ENCODE results near the gene FGD5.

Gene FGD5

GRCh38 chr3:14803981-14804834 is 14.6 kb upstream of the FGD5 start:
- Histone ChIP-seq H3K27ac (no peak overlapping the region), H3K27me3 (peaks cover 78% of the 10 kb centered on the region), H3K36me3 (no peaks in the 10 kb centered on the region), H3K9me3 (no peaks in the 10 kb centered on the region), H3K4me1 (ENCODE audit: control insufficient read depth in 1 of 2, insufficient read depth in 1 of 2, low read depth in 1 of 2, low read length in 1 of 2) (no peaks in the 10 kb centered on the region), H3K4me3 (ENCODE audit: low read depth in 1 of 2, low read length in 1 of 2) (no peak overlapping the region)
- TF ChIP-seq, protein P1, sequence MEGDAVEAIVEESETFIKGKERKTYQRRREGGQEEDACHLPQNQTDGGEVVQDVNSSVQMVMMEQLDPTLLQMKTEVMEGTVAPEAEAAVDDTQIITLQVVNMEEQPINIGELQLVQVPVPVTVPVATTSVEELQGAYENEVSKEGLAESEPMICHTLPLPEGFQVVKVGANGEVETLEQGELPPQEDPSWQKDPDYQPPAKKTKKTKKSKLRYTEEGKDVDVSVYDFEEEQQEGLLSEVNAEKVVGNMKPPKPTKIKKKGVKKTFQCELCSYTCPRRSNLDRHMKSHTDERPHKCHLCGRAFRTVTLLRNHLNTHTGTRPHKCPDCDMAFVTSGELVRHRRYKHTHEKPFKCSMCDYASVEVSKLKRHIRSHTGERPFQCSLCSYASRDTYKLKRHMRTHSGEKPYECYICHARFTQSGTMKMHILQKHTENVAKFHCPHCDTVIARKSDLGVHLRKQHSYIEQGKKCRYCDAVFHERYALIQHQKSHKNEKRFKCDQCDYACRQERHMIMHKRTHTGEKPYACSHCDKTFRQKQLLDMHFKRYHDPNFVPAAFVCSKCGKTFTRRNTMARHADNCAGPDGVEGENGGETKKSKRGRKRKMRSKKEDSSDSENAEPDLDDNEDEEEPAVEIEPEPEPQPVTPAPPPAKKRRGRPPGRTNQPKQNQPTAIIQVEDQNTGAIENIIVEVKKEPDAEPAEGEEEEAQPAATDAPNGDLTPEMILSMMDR (IDR thresholded peaks at IDR 0.05), result no peak

GRCh38 chr3:14804835-14805780 is 13.7 kb upstream of the FGD5 start:
- Histone ChIP-seq H3K4me3 (ENCODE audit: low read depth in 1 of 2, low read length in 1 of 2) (no peak overlapping the region), H3K27me3 (peaks cover 87% of the 10 kb centered on the region), H3K4me1 (ENCODE audit: control insufficient read depth in 1 of 2, insufficient read depth in 1 of 2, low read depth in 1 of 2, low read length in 1 of 2) (no peaks in the 10 kb centered on the region), H3K36me3 (no peaks in the 10 kb centered on the region), H3K27ac (no peak overlapping the region), H3K9me3 (no peaks in the 10 kb centered on the region)
- TF ChIP-seq, protein P1 (IDR thresholded peaks at IDR 0.05), result no peak

DNA sequence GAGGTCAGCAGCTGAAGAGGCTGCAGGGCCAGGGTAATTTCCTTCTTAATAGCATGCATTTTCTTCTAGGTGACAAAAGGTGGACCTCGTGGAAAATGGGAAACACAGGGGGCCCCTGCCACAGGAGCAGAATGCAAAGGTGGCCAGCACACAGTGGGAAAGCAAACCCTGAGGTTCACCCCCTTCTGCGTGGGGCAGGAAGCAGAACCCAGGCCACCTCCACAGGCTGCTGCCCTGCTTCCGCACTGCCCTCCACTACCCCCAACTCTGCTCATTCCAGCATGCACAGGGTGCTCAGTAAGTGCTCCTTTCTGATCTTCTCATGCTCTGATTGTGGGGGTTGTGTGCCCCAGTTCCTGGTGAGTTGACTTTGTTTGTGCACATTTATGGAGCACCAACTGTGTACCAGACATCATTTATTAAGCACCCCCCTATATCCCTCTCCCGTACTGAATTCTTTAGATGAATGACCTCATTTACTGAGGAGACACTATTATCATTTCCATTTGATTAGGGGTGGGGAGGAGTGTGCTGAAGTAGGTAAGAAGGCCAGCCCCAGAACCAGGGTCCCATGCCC is 12.7 kb upstream of the FGD5 start:
- H3K9me3 ChIP-seq, result no peaks in the 10 kb centered on the region
- no peak overlapping the region for H3K27ac ChIP-seq
- no peak overlapping the region for H3K4me3 ChIP-seq (ENCODE audit: low read depth in 1 of 2, low read length in 1 of 2)
- H3K27me3 ChIP-seq, result peaks cover 95% of the 10 kb centered on the region
- H3K4me1 ChIP-seq (ENCODE audit: control insufficient read depth in 1 of 2, insufficient read depth in 1 of 2, low read depth in 1 of 2, low read length in 1 of 2), result peaks cover 0 to 4% of the 10 kb centered on the region in 2 experiments
- TF ChIP-seq, protein P1 (IDR thresholded peaks at IDR 0.05), result no peak
- no peaks in the 10 kb centered on the region for H3K36me3 ChIP-seq

GRCh38 chr3:14806641-14807263 is 12.0 kb upstream of the FGD5 start:
- H3K36me3 ChIP-seq, result no peaks in the 10 kb centered on the region
- no peaks in the 10 kb centered on the region for H3K9me3 ChIP-seq
- peaks cover 99% of the 10 kb centered on the region for H3K27me3 ChIP-seq
- H3K4me3 ChIP-seq (ENCODE audit: low read depth in 1 of 2, low read length in 1 of 2), result no peak overlapping the region
- H3K4me1 ChIP-seq (ENCODE audit: control insufficient read depth in 1 of 2, insufficient read depth in 1 of 2, low read depth in 1 of 2, low read length in 1 of 2), result peaks cover 0 to 4% of the 10 kb centered on the region in 2 experiments
- no peak overlapping the region for H3K27ac ChIP-seq
- TF ChIP-seq, protein P1 (IDR thresholded peaks at IDR 0.05), result no peak

DNA sequence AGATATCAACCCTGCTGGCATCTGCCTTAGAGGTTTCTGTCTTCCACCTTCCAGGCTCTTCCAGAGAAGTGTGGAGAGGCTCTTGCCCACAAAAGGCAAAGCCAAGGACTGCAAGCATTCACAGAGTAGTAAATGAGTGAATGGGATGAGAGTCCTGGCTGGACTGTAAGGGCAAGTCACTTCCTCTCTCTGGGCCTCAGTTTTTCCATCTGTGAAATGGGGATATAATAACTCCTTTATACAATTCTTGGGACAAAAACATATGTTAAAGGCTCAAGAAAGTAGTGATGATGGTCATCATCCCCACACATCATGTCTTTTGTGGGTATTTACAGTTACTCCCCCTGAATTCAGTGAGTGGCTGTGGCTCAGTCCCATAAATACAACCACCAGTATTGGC is 10.7 kb upstream of the FGD5 start:
- TF ChIP-seq, protein P1 (IDR thresholded peaks at IDR 0.05), result no peak
- H3K4me1 ChIP-seq (ENCODE audit: control insufficient read depth in 1 of 2, insufficient read depth in 1 of 2, low read depth in 1 of 2, low read length in 1 of 2), result peaks cover 0 to 4% of the 10 kb centered on the region in 2 experiments
- H3K4me3 ChIP-seq (ENCODE audit: low read depth in 1 of 2, low read length in 1 of 2), result no peak overlapping the region
- H3K27ac ChIP-seq, result no peak overlapping the region
- no peaks in the 10 kb centered on the region for H3K9me3 ChIP-seq
- peaks cover 99% of the 10 kb centered on the region for H3K27me3 ChIP-seq
- no peaks in the 10 kb centered on the region for H3K36me3 ChIP-seq
